Spleen (tissue), 11 donors: ENCODE data around the gene F13A1. TPM values are rescaled to one million over a fixed set of nuclear protein-coding genes. Genes with fewer than 3 reads are reported as not detected.
A peak's percentile ranks its signal among the peaks of the same experiment; 100 is the strongest.

Experiments
- DNase-seq: peaks from one replicate; pipeline ENCODE4 v3.0.0-alpha.2; 2020
- H3K27ac ChIP-seq, 8 donors: fragments of 200-600 bp; sonication (generic) in 7 of 8; 1 replicate in 4 of 8; 2 replicates in 4 of 8; pipeline versions ENCODE4 v1.5.0 to v1.8.0; 2016 to 2021; ENCODE audit warnings: inconsistent platforms in 4 of 8, mild to moderate bottlenecking in 4 of 8, moderate library complexity in 1 of 8
- H3K27me3 ChIP-seq, 7 donors: fragments of 200-600 bp; sonication (generic) in 6 of 7; replicated peaks in 1 of 7; 1 replicate in 4 of 7; 2 replicates in 3 of 7; pipeline versions ENCODE4 v1.5.0 to v1.8.0; 2016 to 2021; ENCODE audit warnings: inconsistent platforms in 3 of 7, mild to moderate bottlenecking in 1 of 7
- H3K36me3 ChIP-seq, 6 donors: fragments of 200-600 bp; sonication (generic) in 5 of 6; 1 replicate in 4 of 6; 2 replicates in 2 of 6; pipeline versions ENCODE4 v1.5.0 to v1.8.0; 2016 to 2021; ENCODE audit warnings: inconsistent platforms in 2 of 6
- H3K4me1 ChIP-seq, 6 donors: fragments of 200-600 bp; sonication (generic) in 5 of 6; 1 replicate in 3 of 6; 2 replicates in 3 of 6; pipeline versions ENCODE4 v1.5.0 to v1.8.0; 2016 to 2021; ENCODE audit warnings: inconsistent platforms in 3 of 6
- H3K4me3 ChIP-seq, 8 donors: fragments of 200-600 bp; sonication (generic) in 7 of 8; 1 replicate in 4 of 8; 2 replicates in 4 of 8; pipeline versions ENCODE4 v1.5.0 to v1.8.0; 2016 to 2021; ENCODE audit warnings: inconsistent platforms in 4 of 8, mild to moderate bottlenecking in 4 of 8, moderate library complexity in 2 of 8
- H3K9me3 ChIP-seq, 8 donors: fragments of 200-600 bp; sonication (generic) in 7 of 8; 1 replicate in 4 of 8; 2 replicates in 4 of 8; pipeline versions ENCODE4 v1.5.0 to v1.8.0; 2016 to 2021; ENCODE audit warnings: inconsistent platforms in 4 of 8
- CTCF ChIP-seq, 11 experiments: fragments of 200-600 bp in 7 of 11; fragments of 450-650 bp in 4 of 11; sonication (generic) in 4 of 11; IDR thresholded peaks in 8 of 11; conservative IDR thresholded peaks in 3 of 11; 1 replicate in 7 of 11; 2 replicates in 4 of 11; pipeline versions ENCODE4 v1.4.0 to v1.8.0; 2016 to 2021; ENCODE audit warnings: antibody characterized with exemption in 11 of 11, inconsistent platforms in 4 of 11, mild to moderate bottlenecking in 1 of 11
- POLR2A ChIP-seq, 3 donors: fragments of 450-650 bp; IDR thresholded peaks; one replicate each; pipeline ENCODE4 v1.5.1; 2017; ENCODE audit warnings: antibody characterized with exemption in 3 of 3, mild to moderate bottlenecking in 1 of 3
- POLR2AphosphoS5 ChIP-seq, 3 donors: sonication (generic); formaldehyde crosslinking; IDR thresholded peaks; one replicate each; pipeline ENCODE4 v1.5.1; 2017; ENCODE audit warnings: antibody characterized with exemption in 3 of 3
- WGBS, 5 donors: extraction: QIAGEN DNeasy Blood & Tissue Kit in 3 of 5; methylation state at CpG; one replicate each; pipeline versions ENCODE4 v1.1.5 to v1.1.7; 2013 to 2018; 5-methylcytosine and 5-hydroxymethylcytosine counted together
- intact Hi-C: fragments of 100-400 bp; cut with DNase I; formaldehyde crosslinking; loops from one replicate; pipeline ENCODE4 v1.15.0; 2023; ENCODE audit warnings: low total_unique reads
- polyA plus RNA-seq, 3 donors: library from polyadenylated mRNA; stranded (reverse); fragments of 200-250 nt; gene quantifications; one replicate each; pipeline ENCODE4 v1.2.1, GENCODE V29; 2013
- total RNA-seq, 7 donors: library from RNA; depleted of rRNA in 3 of 7; stranded (reverse); fragments of >200 nt in 3 of 7; fragmentation: NEBNext Ultra II Directional in 4 of 7; extraction: Animal tissue kit (Norgen Biotek cat#: 25700) in 4 of 7; gene quantifications; one replicate each; pipeline versions ENCODE4 v1.1.0 to v1.2.1, GENCODE V29; 2016 to 2021
- donor health status: healthy with polysubstance abuse.
- donor health status: DM: no; HTN: no; CAD: no; lungs with moderate emphysema.
- donor health status: DM: no; HTN: no; CAD: no.
- donor health status: Bipolar disorder and iron deficiency.
- donor health status: healthy.
- donor health status: DM: no; HTN: no; CAD: no.
- donor health status: DM: yes; HTN: yes; CAD: no.

Gene F13A1
- total and polyA plus RNA-seq, 10 donors = 1.8 to 41.5 (median 25.9) TPM

GRCh38 chr6:6152060-6152459, 168.4 kb downstream of the F13A1 start:
- Histone ChIP-seq H3K27ac (no peak overlapping the region), H3K27me3 (no peaks in the 10 kb centered on the region), H3K36me3 (no peaks in the 10 kb centered on the region), H3K9me3 (no peaks in the 10 kb centered on the region), H3K4me1 (no peaks in the 10 kb centered on the region), H3K4me3 (no peak overlapping the region)
- no peak for DNase-seq
- TF ChIP-seq POLR2AphosphoS5 (IDR thresholded peaks at IDR 0.05) (no peak), CTCF (IDR thresholded peaks at IDR 0.05 in 8 of 11, conservative IDR thresholded peaks at IDR 0.05 in 3 of 11) (no peak), POLR2A (IDR thresholded peaks at IDR 0.05) (no peak)
- intact Hi-C loops = no loop called here
- WGBS, 5 donors = 51 to 68% (median 64%) methylated on average over 6 of the region's 6 CpGs

GRCh38 chr6:6148192-6148815, 172.2 kb downstream of the F13A1 start:
- WGBS, 5 donors = 74 to 85% (median 78%) methylated on average over 7 of the region's 7 CpGs
- intact Hi-C loops = no loop called here
- Histone ChIP-seq H3K9me3 (no peaks in the 10 kb centered on the region), H3K36me3 (no peaks in the 10 kb centered on the region), H3K4me3 (no peak overlapping the region), H3K27me3 (no peaks in the 10 kb centered on the region), H3K27ac (no peak overlapping the region), H3K4me1 (no peaks in the 10 kb centered on the region)
- DNase-seq = no peak
- TF ChIP-seq POLR2A (IDR thresholded peaks at IDR 0.05) (no peak), POLR2AphosphoS5 (IDR thresholded peaks at IDR 0.05) (no peak), CTCF (IDR thresholded peaks at IDR 0.05 in 8 of 11, conservative IDR thresholded peaks at IDR 0.05 in 3 of 11) (no peak)

GRCh38 chr6:6131492-6132109, 188.9 kb downstream of the F13A1 start:
- TF ChIP-seq CTCF (IDR thresholded peaks at IDR 0.05 in 8 of 11, conservative IDR thresholded peaks at IDR 0.05 in 3 of 11) (peak in 4 of 11 experiments; percentile 16 to 56 (median 50)), POLR2A (IDR thresholded peaks at IDR 0.05) (no peak), POLR2AphosphoS5 (IDR thresholded peaks at IDR 0.05) (no peak)
- Histone ChIP-seq H3K36me3 (no peaks in the 10 kb centered on the region), H3K27me3 (peaks cover 0 to 3% (median 0%) of the 10 kb centered on the region in 7 donors), H3K4me1 (no peaks in the 10 kb centered on the region), H3K9me3 (no peaks in the 10 kb centered on the region), H3K4me3 (no peak overlapping the region), H3K27ac (no peak overlapping the region)
- intact Hi-C loops = no loop called here
- DNase-seq = no peak
- WGBS, 5 donors = 66 to 75% (median 69%) methylated on average over 4 of the region's 4 CpGs

GRCh38 chr6:6125495-6125894, 195.0 kb downstream of the F13A1 start:
- no peak for DNase-seq
- TF ChIP-seq POLR2AphosphoS5 (IDR thresholded peaks at IDR 0.05) = no peak
- TF ChIP-seq CTCF (IDR thresholded peaks at IDR 0.05 in 8 of 11, conservative IDR thresholded peaks at IDR 0.05 in 3 of 11) = no peak
- TF ChIP-seq POLR2A (IDR thresholded peaks at IDR 0.05) = no peak
- H3K27ac ChIP-seq = no peak overlapping the region
- peaks cover 0 to 19% (median 13%) of the 10 kb centered on the region in 8 donors for H3K9me3 ChIP-seq
- no peaks in the 10 kb centered on the region for H3K36me3 ChIP-seq
- 77 to 91% (median 81%) methylated on average over 3 of the region's 3 CpGs for WGBS, 5 donors
- peaks cover 0 to 10% (median 0%) of the 10 kb centered on the region in 7 donors for H3K27me3 ChIP-seq
- no peaks in the 10 kb centered on the region for H3K4me1 ChIP-seq
- no peak overlapping the region for H3K4me3 ChIP-seq
- intact Hi-C loops = no loop called here
